LHCN-M2 (cell line): ENCODE data around the gene UGGT1. TPM values are rescaled to one million over a fixed set of nuclear protein-coding genes. Genes with fewer than 3 reads are reported as not detected.
A peak's percentile ranks its signal among the peaks of the same experiment; 100 is the strongest.

Experiments
- DNase-seq: peaks from one replicate; pipeline ENCODE4 v3.0.0-alpha.2; 2012; ENCODE audit warnings: low read depth
- total RNA-seq: library from RNA; depleted of rRNA; stranded (reverse); fragments of >200 nt; gene quantifications from 2 replicates; pipeline ENCODE4 v1.2.3, GENCODE V29; 2014; rRNA removed

UGGT1 gene
- total RNA-seq, 1 experiment from 2014 or later: 70.5 TPM

DNA sequence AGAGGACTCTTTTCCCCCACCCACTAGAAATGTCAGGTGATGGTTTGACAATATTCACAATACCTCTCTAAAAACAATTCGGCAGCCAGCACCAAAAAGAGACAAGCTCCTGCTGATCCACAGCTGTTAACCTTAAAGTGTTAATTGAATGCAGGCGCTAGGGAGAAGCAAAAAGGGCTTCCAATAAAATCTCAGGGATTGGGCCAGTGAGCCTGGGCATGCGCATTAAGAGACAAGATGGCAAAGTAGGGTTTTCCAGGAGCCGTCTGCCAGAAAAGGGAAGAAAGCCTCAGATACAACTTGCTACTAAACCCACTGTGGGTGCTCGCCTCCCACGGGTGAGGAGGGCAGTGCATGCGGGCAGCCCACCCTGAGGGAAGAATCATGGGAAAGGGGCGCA lies 128.9 kb downstream of the UGGT1 start:
- DNase-seq: no peak

DNA sequence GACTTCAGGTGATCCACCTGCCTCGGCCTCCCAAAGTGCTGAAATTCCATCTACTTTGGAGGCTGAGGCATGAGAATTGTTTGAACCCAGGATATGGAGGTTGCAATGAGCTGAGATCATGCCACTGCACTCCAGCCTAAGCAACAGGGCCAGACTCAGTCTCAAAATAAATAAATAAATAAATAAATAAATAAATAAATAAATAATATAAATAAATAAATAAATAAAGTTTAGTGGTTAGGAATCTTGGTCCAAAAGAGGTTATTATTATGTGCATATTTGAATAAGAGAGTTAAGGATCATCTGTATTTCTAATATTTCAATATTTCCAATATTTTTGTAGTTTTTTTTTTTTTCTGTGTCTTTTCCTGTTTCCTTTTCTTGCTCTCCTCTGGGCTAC lies 136.9 kb downstream of the UGGT1 start:
- DNase-seq: no peak

GRCh38 chr2:128228894-128229293 lies 137.9 kb downstream of the UGGT1 start:
- peak; percentile 15 for DNase-seq

DNA sequence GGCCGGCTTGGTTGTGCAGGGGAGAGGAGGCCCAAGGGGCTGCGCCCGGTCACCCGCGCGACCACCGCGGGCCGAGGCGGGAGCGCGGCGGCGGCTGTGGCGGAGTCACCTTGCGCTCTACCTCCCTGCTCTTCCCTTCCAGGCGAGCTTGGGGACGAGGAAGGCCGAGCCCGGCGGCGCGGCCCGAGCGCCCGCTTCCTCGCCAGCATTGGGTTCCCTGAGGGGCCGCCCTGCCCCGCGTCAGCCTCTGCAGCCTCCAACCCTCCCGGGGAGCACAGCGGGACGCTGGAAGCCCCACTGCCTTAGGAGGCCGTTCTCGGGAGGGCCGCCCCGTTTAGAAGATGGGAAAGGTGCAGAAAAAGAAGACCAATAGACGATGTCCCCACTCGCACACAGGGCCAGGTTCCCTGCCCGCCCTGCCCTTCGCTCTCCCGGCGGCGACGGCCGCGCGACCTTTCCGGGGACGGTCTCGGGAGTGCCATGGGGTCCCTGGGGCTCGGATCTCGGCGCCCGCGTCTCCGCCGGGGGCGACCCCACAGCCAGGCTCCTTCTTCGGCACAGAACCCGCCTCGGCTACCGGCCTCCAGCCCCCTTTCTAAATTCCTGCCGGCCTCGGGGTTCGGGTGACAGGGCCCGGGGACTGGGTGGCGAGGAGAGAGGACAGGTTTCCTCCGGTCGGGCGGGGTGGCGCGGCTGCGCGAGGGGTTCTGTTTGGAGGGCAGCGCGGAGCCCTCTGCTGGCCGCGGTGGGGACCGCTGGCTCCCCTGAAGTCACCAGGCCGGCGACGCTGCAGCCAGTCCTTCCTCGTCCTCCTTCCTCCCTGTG lies 142.2 kb downstream of the UGGT1 start:
- peak; percentile 43 for DNase-seq

GRCh38 chr2:128233790-128234395 lies 142.9 kb downstream of the UGGT1 start:
- DNase-seq: no peak

- DNase-seq: no peak
Measured at GRCh38 chr2:128234613-128235012, 143.6 kb downstream of the UGGT1 start.

GRCh38 chr2:128235581-128235980 lies 144.6 kb downstream of the UGGT1 start:
- DNase-seq: no peak

GRCh38 chr2:128236491-128237035 lies 145.6 kb downstream of the UGGT1 start:
- DNase-seq: peak; percentile 66

DNA sequence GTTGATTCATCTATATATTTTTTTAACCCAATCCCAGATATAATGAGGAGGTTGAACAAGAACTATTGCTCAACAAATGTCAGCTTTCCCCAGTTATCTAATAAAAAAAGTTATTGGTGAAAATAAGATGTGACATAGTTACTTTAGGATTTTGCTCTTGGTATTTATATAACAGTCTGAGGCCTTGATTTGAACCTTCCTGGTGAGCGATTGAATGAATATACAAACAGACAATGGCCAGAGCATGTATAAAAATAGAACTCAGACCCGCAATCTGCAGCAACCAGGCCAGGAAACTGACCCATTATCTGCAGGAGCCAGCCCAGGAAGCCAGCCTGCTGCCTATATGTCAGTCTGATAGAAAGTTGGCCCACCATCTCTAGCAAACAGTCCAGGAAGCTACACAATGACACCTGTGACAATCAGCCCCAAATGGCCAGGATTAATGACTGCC lies 146.1 kb downstream of the UGGT1 start:
- no peak for DNase-seq

GRCh38 chr2:128237911-128238697 lies 147.1 kb downstream of the UGGT1 start:
- DNase-seq: no peak

- no peak for DNase-seq
Measured at GRCh38 chr2:128241896-128242295, 150.9 kb downstream of the UGGT1 start.

Other genes with a start within 250 kb of the UGGT1 start
- 20.1 and 23.5 TPM in 2 replicates for gene POLR2D, start 233.0 kb upstream of the UGGT1 start, total RNA-seq
- 7.9 and 10.4 TPM in 2 replicates for gene AMMECR1L, start 205.2 kb upstream of the UGGT1 start, total RNA-seq
- gene SAP130, start 63.1 kb upstream of the UGGT1 start, total RNA-seq: 11.3 and 16.0 TPM in 2 replicates
- 13.6 and 15.6 TPM in 2 replicates for gene HS6ST1, start 227.7 kb downstream of the UGGT1 start, total RNA-seq